Measurements from ENCODE around the gene CDK14.

Gene CDK14

DNA sequence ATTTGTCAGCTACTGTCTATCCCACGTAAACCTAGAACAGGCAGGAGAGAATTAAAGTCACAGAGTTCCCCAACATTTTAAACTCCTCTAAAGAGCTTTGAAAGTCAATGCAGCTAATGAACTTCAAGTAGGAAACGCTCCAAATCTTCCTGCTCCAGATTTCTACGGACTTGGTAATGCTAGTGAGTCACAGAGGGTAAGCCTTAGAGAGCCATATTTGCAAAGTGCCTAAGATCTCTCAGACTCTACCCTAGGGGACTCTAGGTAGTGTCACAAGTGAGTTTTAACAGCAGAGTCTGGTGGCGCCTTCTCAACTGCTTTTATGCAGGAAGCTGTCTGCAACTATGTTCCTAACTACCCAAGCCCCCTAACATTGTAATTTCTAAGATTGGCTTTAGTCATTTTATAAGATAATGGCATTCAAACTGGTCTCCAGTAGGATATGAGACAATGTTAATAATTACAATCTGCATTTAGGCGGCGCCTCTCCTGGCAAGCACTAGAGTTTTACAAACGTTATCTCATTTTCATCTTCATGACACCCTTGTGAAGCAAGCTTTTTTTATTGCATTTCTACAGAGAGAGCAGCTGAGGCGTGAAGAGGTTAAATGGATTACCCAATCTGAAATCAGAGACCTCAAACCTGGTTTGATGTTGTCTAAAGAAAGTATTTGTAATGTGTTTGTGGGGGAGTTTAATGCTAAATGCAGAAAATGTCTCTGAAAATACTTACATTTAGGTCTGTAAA, 646.1 kb downstream of the CDK14 start:
- DNase-seq = no peak

DNA sequence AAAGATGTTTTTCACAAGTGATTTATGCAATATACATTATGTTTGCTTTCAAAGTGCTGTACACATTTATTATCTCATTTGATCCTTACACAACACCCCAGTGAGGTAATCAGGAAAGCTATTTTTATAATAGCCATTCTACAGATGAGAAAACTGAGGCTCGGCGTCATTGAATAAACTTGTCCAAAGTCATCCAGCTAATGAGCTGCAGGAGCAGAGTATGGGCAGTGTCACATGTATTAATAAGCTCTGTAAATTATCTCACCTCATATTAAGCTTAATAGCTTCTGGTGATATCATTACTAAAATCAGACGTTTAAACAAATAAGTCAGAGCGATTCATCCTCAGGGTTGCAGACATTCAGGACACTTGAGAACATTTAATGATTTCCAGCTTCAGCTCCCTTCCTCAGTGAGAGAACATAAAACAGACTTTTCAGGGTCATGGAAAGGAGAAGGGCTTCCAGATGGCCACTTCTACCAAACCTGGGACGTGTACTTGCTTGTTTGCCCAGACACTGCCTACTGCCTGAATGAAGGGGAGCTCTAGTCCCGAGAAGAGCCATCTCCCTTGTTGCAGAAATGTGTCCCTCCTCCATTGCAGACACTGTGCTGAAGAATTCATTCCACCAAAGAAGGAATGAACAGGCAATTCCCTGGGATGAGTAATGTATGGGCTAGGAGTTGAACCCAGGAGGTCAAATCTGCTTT, 647.6 kb downstream of the CDK14 start:
- no peak for DNase-seq

DNA sequence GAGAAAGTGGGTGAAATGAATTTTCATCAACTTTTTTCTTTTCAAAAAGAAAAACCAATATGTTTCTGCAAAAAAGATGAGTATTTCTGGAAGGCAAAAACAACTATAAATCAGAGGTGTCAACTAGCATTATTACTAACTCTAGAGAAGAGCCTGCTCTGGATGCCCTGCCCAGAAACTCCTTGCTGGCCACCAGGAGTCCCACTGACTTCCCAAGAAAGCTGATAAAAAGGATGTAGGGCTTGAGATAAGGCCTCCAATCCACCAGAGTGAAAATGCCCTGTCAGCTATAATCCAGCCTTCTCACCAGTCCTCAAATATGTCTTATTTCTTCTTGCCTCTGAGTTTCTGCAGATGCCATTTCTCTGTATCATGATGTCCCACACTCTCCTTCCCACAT, 651.4 kb downstream of the CDK14 start:
- DNase-seq = no peak

DNA sequence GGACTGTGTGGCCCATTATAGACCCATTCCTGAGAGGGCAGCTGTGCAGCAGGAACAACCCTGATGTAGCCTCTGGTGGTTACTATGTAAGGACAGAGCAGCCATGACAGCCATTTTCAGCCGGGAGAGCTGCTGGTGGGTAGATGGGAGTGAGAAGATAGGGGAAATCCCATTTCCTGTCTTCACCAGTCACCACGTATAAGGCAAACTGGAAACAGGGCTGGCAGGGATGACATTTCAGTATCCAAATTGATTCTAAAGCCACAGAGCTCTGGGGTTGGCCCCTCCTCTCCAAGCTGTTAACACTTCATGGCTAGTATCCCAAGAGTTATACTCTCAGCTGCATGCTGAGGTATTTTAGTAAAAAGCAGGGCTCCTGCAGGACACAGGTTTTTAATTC, 652.9 kb downstream of the CDK14 start:
- no peak for DNase-seq

DNA sequence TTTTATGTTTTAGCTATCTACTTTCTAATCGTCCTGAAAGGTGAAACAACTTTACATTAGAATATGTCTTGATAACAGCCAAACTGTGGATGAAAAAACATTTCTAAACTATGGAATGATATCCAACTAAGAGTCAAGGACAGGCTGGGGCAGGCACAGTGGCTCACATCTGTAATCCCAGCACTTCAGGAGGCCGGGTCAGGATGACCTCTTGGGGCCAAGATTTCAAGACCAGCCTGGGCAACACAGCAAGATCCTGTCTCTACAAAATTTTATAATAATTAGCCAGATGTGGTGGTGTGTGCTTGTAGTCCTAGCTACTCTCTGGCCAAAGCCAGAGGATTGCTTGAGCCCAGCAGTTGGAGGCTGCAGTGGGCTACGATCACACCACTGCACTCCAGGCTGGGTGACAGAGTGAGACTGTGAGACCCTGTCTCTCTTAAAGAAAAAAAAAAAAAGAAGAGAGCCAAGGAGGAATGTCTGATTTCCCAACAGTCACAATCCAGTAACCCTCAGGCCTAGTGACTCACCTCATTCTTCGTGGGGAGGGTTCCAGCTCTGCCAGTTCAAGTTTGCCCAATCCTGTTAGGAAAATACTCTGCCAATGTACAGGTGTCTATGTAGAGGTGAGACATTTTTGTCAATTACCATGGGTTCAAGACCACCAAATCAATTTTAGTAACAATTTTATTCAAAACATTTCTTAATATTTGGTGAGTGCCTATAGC, 653.5 kb downstream of the CDK14 start:
- no peak for DNase-seq

DNA sequence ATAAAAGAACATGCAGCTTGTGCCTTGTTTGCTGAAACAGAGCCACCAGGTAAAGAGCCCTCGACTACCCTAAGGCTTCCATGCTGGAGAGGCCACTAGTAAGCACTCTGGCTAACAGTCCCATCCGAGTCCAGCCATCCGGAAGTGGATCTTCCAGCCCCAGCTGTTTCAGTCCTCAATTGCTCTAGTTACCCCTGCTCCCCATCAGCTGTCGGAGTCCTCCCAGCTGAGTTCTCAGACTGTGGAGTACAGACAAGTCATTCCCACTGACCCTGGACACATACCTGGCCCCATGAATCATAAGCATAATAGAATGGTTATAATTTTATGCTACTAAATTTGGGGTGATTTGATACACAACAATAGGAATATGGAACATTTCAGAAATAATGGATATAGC, 654.6 kb downstream of the CDK14 start:
- no peak for DNase-seq

DNA sequence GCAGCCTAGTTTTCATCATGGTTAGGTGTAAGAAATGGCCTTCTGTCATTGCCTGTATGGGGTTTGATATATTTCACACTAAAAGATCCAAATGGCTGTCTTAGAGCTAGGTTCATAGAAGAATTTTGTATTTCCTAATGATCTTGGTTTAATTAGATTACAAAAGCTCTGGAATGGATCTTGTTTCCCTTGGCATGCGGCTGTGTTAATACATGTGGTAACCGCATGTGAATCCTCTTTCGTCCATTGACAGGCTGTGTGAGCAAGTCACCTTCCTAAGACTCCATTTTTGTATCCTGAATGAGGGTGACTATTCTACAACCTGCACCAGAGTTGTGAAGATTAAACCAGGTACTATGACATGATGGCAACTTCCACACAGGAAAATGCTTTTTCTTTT, 655.8 kb downstream of the CDK14 start:
- DNase-seq = no peak
